HuH-7.5 (cell line): ENCODE data around the gene FBXO7.

ENCODE experiments used
- DNase-seq: peaks from one replicate; pipeline ENCODE4 v3.0.0; 2011; ENCODE audit warnings: low spot score

Gene FBXO7

GRCh38 chr22:32531931-32532819 is 57.6 kb downstream of the FBXO7 start:
- DNase-seq: peak; percentile 42

- no peak for DNase-seq
These were observed 58.2 kb downstream of the FBXO7 start for GRCh38 chr22:32532820-32533128.

GRCh38 chr22:32533265-32534111 is 58.9 kb downstream of the FBXO7 start:
- DNase-seq: no peak

GRCh38 chr22:32534252-32535235 is 59.9 kb downstream of the FBXO7 start:
- peak; percentile 47 for DNase-seq

- no peak for DNase-seq
These were observed 61.0 kb downstream of the FBXO7 start for GRCh38 chr22:32535531-32536190.

GRCh38 chr22:32536352-32536751 is 61.7 kb downstream of the FBXO7 start:
- DNase-seq: no peak

GRCh38 chr22:32538521-32538920 is 63.9 kb downstream of the FBXO7 start:
- no peak for DNase-seq

GRCh38 chr22:32539631-32540421 is 65.2 kb downstream of the FBXO7 start:
- no peak for DNase-seq

- no peak for DNase-seq
These were observed 66.9 kb downstream of the FBXO7 start for GRCh38 chr22:32541481-32541880.

- DNase-seq: no peak
These were observed 67.6 kb downstream of the FBXO7 start for GRCh38 chr22:32542066-32542676.

- no peak for DNase-seq
These were observed 68.2 kb downstream of the FBXO7 start for GRCh38 chr22:32542677-32543357.

- no peak for DNase-seq
These were observed 70.4 kb downstream of the FBXO7 start for GRCh38 chr22:32544953-32545558.

- no peak for DNase-seq
These were observed 71.2 kb downstream of the FBXO7 start for GRCh38 chr22:32545801-32546200.

GRCh38 chr22:32546496-32546895 is 71.9 kb downstream of the FBXO7 start:
- no peak for DNase-seq

- DNase-seq: no peak
These were observed 72.3 kb downstream of the FBXO7 start for GRCh38 chr22:32546935-32547334.

- DNase-seq: no peak
These were observed 73.4 kb downstream of the FBXO7 start for GRCh38 chr22:32548039-32548438.
